K562 (cell line): Measurements from ENCODE around the gene FAM120C.

Experiments
- CHD2 ChIP-seq: IDR thresholded peaks from 2 replicates; pipeline ENCODE4 v1.6.1; 2011; ENCODE audit warnings: low read depth, low read length
- EZH2 ChIP-seq: IDR thresholded peaks from 2 replicates; pipeline ENCODE4 v1.6.1; 2012; ENCODE audit warnings: low read depth, mild to moderate bottlenecking, inconsistent platforms, low read length, borderline replicate concordance
- NFRKB ChIP-seq: fragments of 450-650 bp; IDR thresholded peaks from 2 replicates; pipeline ENCODE4 v1.6.1; 2016; ENCODE audit warnings: low read depth
- STAT5A ChIP-seq: IDR thresholded peaks from 2 replicates; pipeline ENCODE4 v1.6.1; 2012; ENCODE audit warnings: low read length, inconsistent platforms, borderline replicate concordance
- TARDBP ChIP-seq: fragments of 450-650 bp; IDR thresholded peaks from 2 replicates; pipeline ENCODE4 v1.6.1; 2016
- TGIF2 ChIP-seq: sonication (generic); formaldehyde crosslinking; IDR thresholded peaks from 2 replicates; pipeline ENCODE4 v1.8.1; 2022; ENCODE audit warnings: mild to moderate bottlenecking, missing genetic modification reagents, moderate library complexity
- ZNF174 ChIP-seq: fragments of 250-450 bp; sonication (Bioruptor Pico); IDR thresholded peaks from 2 replicates; pipeline ENCODE4 v1.4.0; 2020; ENCODE audit warnings: mild to moderate bottlenecking
- ZNF830 ChIP-seq: fragments of 250-450 bp; sonication (Bioruptor Pico); IDR thresholded peaks from 2 replicates; pipeline ENCODE4 v1.5.0; 2021; ENCODE audit warnings: mild to moderate bottlenecking
- TF ChIP-seq, protein P1 (sequence below): sonication (generic); formaldehyde crosslinking; IDR thresholded peaks from 2 replicates; pipeline ENCODE4 v1.8.0; 2022; ENCODE audit warnings: missing genetic modification reagents, mild to moderate bottlenecking, moderate library complexity, borderline replicate concordance
- TF ChIP-seq, protein P2 (sequence below): IDR thresholded peaks from 2 replicates; pipeline ENCODE4 v1.6.1; 2014; ENCODE audit warnings: antibody characterized with exemption
- TF ChIP-seq, protein P3 (sequence below), 3 experiments: IDR thresholded peaks in 2 of 3; conservative IDR thresholded peaks in 1 of 3; 2 replicates each; pipeline ENCODE4 v1.5.1; 2011 to 2012; ENCODE audit warnings: low read length in 3 of 3, mild to moderate bottlenecking in 3 of 3, control low read depth in 2 of 3, improper control_type of control experiment in 1 of 3, inconsistent platforms in 1 of 3, low read depth in 1 of 3, mixed read lengths in 1 of 3, moderate library complexity in 1 of 3; ENCODE audit not compliant: insufficient read depth in 2 of 3

DNA sequence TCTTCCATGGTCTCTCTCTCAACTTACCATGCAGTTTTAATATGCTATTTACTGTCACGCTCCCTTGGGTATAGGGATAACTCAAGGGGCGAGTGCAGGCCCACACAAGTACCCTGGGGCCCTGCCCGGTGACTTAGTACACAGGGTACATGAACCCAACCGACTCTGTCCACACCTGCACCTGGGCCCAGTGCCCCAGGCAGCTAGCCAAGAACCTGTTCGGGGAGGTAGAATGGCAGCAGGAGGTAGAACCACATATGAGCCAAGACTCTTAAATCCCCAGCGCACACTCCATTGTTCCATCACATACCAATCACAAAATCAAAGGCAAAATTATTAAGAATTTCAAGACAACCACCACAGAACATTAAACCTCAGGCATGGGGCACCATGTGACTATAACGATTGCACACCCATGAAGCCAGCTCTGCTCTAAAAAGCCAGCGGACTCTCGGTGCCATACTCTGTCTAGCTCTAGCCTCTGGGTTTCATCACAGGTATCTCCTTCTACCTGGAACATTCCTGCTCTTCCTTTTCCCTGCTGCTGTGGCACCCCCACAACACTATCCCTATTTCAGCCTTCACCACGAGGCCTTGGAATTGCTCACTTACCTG is 153.4 kb downstream of the FAM120C start:
- no peak for TF ChIP-seq EZH2
- TF ChIP-seq, protein P1, sequence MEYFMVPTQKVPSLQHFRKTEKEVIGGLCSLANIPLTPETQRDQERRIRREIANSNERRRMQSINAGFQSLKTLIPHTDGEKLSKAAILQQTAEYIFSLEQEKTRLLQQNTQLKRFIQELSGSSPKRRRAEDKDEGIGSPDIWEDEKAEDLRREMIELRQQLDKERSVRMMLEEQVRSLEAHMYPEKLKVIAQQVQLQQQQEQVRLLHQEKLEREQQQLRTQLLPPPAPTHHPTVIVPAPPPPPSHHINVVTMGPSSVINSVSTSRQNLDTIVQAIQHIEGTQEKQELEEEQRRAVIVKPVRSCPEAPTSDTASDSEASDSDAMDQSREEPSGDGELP (CRISPR knock-in tag): no peak
- TF ChIP-seq STAT5A: no peak
- no peak for TF ChIP-seq ZNF830 (CRISPR knock-in tag)
- TF ChIP-seq NFRKB: no peak
- TF ChIP-seq, protein P2, sequence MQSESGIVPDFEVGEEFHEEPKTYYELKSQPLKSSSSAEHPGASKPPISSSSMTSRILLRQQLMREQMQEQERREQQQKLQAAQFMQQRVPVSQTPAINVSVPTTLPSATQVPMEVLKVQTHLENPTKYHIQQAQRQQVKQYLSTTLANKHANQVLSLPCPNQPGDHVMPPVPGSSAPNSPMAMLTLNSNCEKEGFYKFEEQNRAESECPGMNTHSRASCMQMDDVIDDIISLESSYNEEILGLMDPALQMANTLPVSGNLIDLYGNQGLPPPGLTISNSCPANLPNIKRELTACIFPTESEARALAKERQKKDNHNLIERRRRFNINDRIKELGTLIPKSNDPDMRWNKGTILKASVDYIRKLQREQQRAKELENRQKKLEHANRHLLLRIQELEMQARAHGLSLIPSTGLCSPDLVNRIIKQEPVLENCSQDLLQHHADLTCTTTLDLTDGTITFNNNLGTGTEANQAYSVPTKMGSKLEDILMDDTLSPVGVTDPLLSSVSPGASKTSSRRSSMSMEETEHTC: no peak
- no peak for TF ChIP-seq CHD2
- TF ChIP-seq TGIF2 (CRISPR knock-in tag): no peak
- TF ChIP-seq, protein P3, sequence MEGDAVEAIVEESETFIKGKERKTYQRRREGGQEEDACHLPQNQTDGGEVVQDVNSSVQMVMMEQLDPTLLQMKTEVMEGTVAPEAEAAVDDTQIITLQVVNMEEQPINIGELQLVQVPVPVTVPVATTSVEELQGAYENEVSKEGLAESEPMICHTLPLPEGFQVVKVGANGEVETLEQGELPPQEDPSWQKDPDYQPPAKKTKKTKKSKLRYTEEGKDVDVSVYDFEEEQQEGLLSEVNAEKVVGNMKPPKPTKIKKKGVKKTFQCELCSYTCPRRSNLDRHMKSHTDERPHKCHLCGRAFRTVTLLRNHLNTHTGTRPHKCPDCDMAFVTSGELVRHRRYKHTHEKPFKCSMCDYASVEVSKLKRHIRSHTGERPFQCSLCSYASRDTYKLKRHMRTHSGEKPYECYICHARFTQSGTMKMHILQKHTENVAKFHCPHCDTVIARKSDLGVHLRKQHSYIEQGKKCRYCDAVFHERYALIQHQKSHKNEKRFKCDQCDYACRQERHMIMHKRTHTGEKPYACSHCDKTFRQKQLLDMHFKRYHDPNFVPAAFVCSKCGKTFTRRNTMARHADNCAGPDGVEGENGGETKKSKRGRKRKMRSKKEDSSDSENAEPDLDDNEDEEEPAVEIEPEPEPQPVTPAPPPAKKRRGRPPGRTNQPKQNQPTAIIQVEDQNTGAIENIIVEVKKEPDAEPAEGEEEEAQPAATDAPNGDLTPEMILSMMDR (IDR thresholded peaks at IDR 0.05 in 2 of 3, conservative IDR thresholded peaks at IDR 0.05 in 1 of 3; ENCODE audit: insufficient read depth in 2 of 3, low read depth in 1 of 3, low read length in 3 of 3): no peak
- TF ChIP-seq ZNF174 (CRISPR knock-in tag): no peak
- TF ChIP-seq TARDBP: no peak
